Measurements from ENCODE around the gene FTCD. TPM values are rescaled to one million over a fixed set of nuclear protein-coding genes. Genes with fewer than 3 reads are reported as not detected.

Gene FTCD
- total RNA-seq, 1 experiment from 2014 or later, result 0.21 TPM

DNA sequence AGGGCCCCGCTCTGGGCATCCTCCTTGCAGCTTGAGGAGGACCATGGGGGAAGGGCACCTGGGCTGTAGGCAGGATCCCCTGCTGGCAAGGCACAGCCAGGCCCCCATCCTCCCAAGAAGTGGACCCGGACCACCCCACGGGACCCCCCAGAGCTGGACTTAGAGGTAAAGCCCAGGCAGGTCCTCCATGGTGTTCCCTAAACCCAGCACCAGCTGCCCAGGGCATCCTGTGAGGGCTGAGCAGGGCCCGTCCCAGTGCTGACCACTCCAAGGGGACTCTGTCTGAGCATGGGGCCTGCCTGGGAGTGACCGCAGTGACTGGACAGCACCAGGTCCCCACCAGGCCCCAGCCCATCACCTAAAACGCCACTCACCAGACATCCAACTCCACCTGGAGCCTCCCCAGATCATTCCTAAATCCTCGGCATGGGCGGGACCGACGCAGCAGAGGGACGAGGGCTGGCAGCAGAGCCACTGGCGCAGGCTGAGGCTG is 36.2 kb downstream of the FTCD start:
- no peak for TF ChIP-seq TCF7L2 (IDR thresholded peaks at IDR 0.05; ENCODE audit: low read depth, low read length)
- TF ChIP-seq SIN3A (IDR thresholded peaks at IDR 0.05; ENCODE audit: borderline replicate concordance, insufficient read depth, low read depth, low read length), result no peak
- DNase-seq (ENCODE audit: low read depth, low spot score), result no peak
- Histone ChIP-seq H3K4me3 (ENCODE audit: low read depth in 2 of 2, low read length in 2 of 2) (no peak overlapping the region), H3K27ac (ENCODE audit: low read length) (no peak overlapping the region), H3K4me1 (ENCODE audit: control insufficient read depth, insufficient read depth, low read length) (no peaks in the 10 kb centered on the region), H3K36me3 (ENCODE audit: control insufficient read depth, insufficient read depth, low read length) (no peaks in the 10 kb centered on the region), H3K27me3 (ENCODE audit: control insufficient read depth, insufficient read depth, low read length) (no peaks in the 10 kb centered on the region), H3K9me3 (ENCODE audit: control insufficient read depth, insufficient read depth, low read depth, low read length) (no peaks in the 10 kb centered on the region)
- in situ Hi-C loops (cut with HindIII; ENCODE audit: low pct_unique_long_range_greater_than_20kb, low sequenced_read_pairs) (no loop called here), intact Hi-C loops (cut with micrococcal nuclease; ENCODE audit: unreplicated experiment) (no loop called here)
- ChIA-PET CTCF (no interaction called here), POLR2A (no interaction called here)
- 0 out of 2 replicates have a peak, but pooled peaks have one; percentile 29 for ATAC-seq
- BruUV-seq (replicated peaks), result no TSS peak

DNA sequence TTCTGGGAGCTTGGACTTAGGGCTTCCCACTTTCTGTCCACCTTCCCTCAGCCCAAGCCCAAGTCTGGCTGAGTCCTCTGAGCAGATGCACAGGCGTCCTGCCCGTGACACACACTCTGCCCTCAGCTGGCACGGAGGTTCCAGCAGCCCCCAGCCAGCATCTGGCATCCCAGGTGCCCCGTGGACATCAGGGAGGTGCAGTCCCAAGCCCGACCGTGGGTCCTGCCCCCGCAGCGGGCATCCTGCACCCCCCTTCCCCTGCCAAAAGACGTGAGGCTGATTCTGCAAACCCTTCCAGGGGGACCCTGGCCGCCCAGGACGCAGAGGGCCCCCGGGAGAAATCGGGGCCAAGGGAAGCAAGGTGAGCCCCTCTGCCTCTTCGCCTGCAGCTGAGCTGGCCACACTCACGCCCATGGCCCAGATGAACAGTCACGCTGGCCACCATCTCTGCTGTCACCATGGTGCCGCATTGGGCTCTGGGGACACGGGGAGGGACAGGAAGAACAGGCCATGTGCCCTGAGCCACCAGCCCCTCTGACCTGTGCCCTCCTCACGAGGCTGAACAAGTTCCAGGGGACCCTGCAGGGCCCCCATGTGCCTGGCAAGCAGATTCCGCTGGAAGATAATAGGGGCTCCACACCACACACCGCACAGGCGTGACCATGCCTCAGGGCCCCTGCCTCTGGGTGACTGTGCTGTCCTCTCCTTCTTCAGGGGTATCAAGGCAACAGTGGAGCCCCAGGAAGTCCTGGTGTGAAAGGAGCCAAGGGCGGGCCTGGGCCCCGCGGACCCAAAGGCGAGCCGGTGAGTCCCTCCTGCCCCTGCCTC is 36.8 kb downstream of the FTCD start:
- no peaks in the 10 kb centered on the region for H3K27me3 ChIP-seq (ENCODE audit: control insufficient read depth, insufficient read depth, low read length)
- no peak for DNase-seq (ENCODE audit: low read depth, low spot score)
- intact Hi-C loops (cut with micrococcal nuclease; ENCODE audit: unreplicated experiment), result no loop called here
- H3K36me3 ChIP-seq (ENCODE audit: control insufficient read depth, insufficient read depth, low read length), result no peaks in the 10 kb centered on the region
- H3K9me3 ChIP-seq (ENCODE audit: control insufficient read depth, insufficient read depth, low read depth, low read length), result no peaks in the 10 kb centered on the region
- BruUV-seq (replicated peaks), result no TSS peak
- in situ Hi-C loops (cut with HindIII; ENCODE audit: low pct_unique_long_range_greater_than_20kb, low sequenced_read_pairs), result no loop called here
- ChIA-PET POLR2A (interaction anchor here (0.6 kb wide), 1 partner anchor 8 kb away, joined by 3 read pairs; no protein-coding TSS in a partner anchor), CTCF (no interaction called here)
- H3K4me1 ChIP-seq (ENCODE audit: control insufficient read depth, insufficient read depth, low read length), result no peaks in the 10 kb centered on the region
- TF ChIP-seq, protein P1, sequence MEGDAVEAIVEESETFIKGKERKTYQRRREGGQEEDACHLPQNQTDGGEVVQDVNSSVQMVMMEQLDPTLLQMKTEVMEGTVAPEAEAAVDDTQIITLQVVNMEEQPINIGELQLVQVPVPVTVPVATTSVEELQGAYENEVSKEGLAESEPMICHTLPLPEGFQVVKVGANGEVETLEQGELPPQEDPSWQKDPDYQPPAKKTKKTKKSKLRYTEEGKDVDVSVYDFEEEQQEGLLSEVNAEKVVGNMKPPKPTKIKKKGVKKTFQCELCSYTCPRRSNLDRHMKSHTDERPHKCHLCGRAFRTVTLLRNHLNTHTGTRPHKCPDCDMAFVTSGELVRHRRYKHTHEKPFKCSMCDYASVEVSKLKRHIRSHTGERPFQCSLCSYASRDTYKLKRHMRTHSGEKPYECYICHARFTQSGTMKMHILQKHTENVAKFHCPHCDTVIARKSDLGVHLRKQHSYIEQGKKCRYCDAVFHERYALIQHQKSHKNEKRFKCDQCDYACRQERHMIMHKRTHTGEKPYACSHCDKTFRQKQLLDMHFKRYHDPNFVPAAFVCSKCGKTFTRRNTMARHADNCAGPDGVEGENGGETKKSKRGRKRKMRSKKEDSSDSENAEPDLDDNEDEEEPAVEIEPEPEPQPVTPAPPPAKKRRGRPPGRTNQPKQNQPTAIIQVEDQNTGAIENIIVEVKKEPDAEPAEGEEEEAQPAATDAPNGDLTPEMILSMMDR (IDR thresholded peaks at IDR 0.05), result no peak
- no peak for TF ChIP-seq SIN3A (IDR thresholded peaks at IDR 0.05; ENCODE audit: borderline replicate concordance, insufficient read depth, low read depth, low read length)
- no peak for TF ChIP-seq TCF7L2 (IDR thresholded peaks at IDR 0.05; ENCODE audit: low read depth, low read length)
- TF ChIP-seq POLR2AphosphoS5 (IDR thresholded peaks at IDR 0.05; ENCODE audit: low read depth, low read length), result no peak
- TF ChIP-seq, protein P2, sequence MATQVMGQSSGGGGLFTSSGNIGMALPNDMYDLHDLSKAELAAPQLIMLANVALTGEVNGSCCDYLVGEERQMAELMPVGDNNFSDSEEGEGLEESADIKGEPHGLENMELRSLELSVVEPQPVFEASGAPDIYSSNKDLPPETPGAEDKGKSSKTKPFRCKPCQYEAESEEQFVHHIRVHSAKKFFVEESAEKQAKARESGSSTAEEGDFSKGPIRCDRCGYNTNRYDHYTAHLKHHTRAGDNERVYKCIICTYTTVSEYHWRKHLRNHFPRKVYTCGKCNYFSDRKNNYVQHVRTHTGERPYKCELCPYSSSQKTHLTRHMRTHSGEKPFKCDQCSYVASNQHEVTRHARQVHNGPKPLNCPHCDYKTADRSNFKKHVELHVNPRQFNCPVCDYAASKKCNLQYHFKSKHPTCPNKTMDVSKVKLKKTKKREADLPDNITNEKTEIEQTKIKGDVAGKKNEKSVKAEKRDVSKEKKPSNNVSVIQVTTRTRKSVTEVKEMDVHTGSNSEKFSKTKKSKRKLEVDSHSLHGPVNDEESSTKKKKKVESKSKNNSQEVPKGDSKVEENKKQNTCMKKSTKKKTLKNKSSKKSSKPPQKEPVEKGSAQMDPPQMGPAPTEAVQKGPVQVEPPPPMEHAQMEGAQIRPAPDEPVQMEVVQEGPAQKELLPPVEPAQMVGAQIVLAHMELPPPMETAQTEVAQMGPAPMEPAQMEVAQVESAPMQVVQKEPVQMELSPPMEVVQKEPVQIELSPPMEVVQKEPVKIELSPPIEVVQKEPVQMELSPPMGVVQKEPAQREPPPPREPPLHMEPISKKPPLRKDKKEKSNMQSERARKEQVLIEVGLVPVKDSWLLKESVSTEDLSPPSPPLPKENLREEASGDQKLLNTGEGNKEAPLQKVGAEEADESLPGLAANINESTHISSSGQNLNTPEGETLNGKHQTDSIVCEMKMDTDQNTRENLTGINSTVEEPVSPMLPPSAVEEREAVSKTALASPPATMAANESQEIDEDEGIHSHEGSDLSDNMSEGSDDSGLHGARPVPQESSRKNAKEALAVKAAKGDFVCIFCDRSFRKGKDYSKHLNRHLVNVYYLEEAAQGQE (IDR thresholded peaks at IDR 0.05; ENCODE audit: insufficient read depth in 1 of 2, low read depth in 2 of 2, low read length in 1 of 2), result no peak
- no peak overlapping the region for H3K4me3 ChIP-seq (ENCODE audit: low read depth in 2 of 2, low read length in 2 of 2)
- H3K27ac ChIP-seq (ENCODE audit: low read length), result no peak overlapping the region
- no peak for ATAC-seq

All from Panc1 (cell line).